Measurements from ENCODE around the gene SIGLEC6.
A peak's percentile ranks its signal among the peaks of the same experiment; 100 is the strongest.

Gene SIGLEC6

DNA sequence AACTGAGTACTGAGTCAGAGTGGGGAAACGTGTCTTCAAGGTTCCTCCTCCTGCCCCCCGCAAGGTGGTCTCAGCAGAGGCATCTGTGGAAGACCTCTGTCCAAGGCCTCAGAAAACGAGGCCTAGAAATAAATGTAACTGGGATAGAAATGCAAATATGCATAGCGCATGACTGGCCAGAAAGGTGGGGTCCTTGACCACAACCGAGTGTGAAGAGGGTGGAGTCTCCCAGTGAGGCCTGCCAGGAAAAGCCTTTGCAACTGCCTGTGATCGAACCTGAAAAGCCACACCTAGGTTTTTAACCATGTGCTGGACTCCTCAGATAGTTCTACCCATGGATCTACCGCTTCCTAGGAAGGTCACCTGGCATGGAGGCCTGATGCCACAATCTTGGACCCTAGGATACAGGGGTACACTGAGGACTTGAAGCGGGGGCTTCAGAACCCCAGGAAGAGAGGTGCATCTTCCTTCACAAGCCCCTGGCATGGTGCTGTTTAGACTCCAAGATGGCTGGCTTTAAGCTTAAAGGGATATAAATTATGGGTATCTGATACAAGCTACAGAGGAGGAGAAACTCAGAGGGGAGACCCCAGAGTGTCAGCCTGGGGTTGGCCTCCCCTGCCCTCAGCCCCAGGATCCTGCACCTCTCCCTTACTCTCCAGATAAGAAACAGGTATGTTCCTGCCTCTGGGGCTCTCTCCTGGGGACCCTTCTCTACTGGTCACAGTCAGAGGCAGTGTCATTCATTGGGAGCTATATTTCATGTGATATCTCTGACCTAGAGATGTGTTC lies 18.3 kb upstream of the SIGLEC6 start:
- FAIRE-seq (no peak), DNase-seq (ENCODE audit: insufficient read length, low spot score) (no peak)

GRCh38 chr19:51548891-51549305 lies 17.4 kb upstream of the SIGLEC6 start:
- no peak for FAIRE-seq

GRCh38 chr19:51548213-51548651 lies 16.8 kb upstream of the SIGLEC6 start:
- FAIRE-seq (no peak), DNase-seq (ENCODE audit: insufficient read length, low spot score) (no peak)

More at GRCh38 chr19:51548891-51549305, 17.4 kb upstream of the SIGLEC6 start:
- DNase-seq (ENCODE audit: insufficient read length, low spot score) = no peak

- no peak for DNase-seq (ENCODE audit: insufficient read length, low spot score)
- FAIRE-seq = no peak
Measured at GRCh38 chr19:51547397-51548212, 16.1 kb upstream of the SIGLEC6 start.

DNA sequence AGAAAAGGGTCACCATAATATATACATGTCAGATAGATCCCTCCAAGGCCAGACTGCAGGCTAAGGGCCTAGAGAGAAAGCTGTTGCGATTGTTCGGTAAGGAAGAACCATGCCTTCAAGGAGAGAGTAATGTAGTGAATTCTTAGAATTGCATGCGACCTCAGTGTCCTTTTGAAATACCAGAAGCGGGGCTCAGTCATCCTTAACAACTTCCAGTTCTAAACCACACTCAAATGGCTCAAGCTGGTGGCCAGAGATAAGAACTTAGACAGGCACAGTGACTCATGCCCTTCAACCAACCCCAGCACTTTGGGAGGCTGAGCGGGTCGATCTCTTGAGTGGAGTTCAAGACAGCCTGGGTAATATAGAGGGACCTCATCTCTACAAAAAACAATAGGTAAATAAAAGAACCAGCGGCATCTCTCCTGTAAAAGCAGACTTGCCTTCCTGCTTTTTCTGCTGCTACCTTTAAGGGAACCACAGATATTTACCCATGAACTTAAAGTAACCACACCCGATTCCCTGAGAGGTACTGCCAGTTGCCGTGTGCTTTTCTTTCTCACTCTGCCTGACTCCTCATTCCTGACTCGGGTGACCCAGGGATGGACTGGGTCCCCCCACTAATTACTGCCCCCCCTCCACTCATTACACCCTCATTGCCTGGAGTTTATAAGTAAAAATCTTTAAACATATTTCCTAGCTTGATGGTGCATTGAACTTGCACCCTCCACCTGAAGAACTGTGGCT lies 15.4 kb upstream of the SIGLEC6 start:
- FAIRE-seq (no peak), DNase-seq (ENCODE audit: insufficient read length, low spot score) (no peak)

DNA sequence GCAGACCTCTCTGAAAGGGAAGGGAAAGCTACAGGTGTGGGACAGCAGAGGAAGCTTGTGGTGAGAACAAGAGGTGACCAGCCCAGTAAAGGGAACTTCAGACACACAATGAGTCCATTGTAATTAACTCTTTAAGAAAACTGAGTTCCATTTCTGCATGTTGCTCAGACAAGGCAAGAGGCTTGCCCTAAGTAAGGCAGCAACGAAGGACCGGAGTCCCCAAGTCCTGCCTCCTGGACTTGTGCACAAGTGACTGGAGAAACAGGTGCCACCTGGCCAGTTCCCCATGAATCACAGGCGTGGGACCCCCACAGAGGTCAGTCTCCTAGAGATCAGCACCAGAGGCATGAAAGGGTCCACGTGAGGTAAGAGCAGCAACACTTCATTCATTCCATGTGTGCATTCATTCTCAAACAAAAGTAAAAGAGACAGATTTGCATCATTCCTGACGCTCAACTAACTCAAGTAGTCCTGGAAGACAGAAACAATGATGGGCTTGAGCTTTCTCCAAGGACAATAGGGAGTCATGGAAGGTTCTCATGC lies 14.7 kb upstream of the SIGLEC6 start:
- no peak for FAIRE-seq
- no peak for DNase-seq (ENCODE audit: insufficient read length, low spot score)

DNA sequence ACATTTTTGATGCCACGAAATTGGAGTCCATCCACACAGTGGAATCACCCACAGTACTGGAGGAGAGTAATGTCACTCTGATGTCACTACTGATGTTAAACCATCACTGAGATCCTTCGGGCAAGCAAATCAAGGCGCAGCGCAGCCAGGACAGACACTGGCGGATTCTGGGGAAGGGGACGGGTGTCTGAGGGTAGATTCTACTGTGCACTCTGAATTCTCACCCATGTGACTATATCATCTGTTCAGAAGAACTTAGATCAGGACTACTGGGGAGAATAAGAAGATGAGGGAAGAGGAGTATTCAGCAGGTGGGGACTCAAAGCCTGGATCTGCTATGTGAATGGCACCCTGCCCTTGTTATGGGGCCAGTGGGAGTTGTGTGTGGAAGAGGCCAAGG lies 12.6 kb upstream of the SIGLEC6 start:
- DNase-seq (ENCODE audit: insufficient read length, low spot score) (no peak), FAIRE-seq (no peak)

GRCh38 chr19:51542699-51543098 lies 11.2 kb upstream of the SIGLEC6 start:
- DNase-seq (ENCODE audit: insufficient read length, low spot score) (no peak), FAIRE-seq (no peak)

DNA sequence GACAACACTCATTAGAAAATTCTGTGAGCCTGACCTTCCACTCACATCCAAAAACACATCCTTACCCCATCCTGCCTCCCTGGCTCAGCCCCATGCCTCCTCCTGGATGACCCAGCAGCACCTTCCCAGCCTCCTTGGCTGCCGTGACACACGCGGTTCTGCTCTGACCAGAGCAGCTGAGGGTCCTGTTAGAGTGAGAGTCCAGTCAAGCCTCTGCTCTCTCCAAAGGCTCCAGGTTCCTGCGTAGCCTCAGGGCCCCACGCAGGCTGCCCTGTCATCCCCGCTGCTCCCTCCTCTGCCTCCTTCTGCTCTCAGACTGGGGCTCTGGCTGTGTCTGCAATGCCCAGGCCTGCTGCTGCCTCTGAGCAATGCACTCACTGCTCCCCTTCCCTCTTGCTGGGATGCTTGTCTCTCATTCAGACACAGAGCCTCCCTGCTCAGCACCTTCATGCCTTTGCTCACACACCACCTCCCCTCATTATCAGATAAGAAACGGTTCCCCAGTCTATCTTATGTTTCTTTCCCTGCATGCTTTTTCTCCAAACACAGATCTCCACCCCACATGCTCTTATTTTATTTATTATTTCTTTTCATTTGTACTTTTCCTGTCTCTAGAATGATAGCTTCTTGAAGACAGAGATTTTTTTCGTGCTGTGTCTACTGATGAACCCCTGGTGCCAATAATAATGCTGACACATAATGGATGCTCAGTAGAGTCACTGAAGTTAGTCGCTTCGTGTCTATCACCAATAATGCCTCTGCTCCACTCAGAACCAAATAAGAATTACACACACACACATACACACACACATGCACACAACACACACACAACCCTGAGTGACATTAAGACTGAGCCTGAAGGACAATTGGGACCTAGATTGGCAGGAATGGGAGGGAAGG lies 10.2 kb upstream of the SIGLEC6 start:
- DNase-seq (ENCODE audit: insufficient read length, low spot score) (no peak), FAIRE-seq (no peak)

DNA sequence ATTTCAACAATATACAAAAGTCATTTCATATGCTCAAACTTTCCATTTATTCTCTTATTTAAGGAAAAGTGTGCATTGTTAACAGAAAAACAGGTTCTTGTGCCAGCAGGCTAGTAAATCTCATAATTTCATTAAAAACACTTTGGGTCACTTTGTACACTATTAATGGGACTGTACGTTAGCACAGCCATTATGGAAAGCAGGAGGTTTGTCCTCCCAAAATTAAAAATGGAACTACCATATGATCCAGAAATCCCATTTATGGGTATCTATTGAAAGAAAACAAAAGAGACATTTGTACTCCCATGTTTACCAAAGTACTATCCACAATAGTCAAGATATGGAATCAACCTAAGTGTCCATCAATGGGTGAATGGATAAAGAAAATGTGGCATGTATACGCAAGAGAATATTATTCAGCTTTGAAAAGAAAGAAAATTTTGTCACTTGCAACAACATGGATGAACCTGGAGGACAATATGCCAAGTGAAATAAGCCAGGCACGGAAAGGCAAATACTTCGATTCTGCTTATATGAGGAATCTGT lies 8.4 kb upstream of the SIGLEC6 start:
- no peak for DNase-seq (ENCODE audit: insufficient read length, low spot score)
- no peak for FAIRE-seq

- DNase-seq (ENCODE audit: insufficient read length, low spot score) (no peak), FAIRE-seq (no peak)
Measured at GRCh38 chr19:51535535-51535934, 4.1 kb upstream of the SIGLEC6 start.

GRCh38 chr19:51530616-51531015 lies 854 bp downstream of the SIGLEC6 start:
- no peak for FAIRE-seq

DNA sequence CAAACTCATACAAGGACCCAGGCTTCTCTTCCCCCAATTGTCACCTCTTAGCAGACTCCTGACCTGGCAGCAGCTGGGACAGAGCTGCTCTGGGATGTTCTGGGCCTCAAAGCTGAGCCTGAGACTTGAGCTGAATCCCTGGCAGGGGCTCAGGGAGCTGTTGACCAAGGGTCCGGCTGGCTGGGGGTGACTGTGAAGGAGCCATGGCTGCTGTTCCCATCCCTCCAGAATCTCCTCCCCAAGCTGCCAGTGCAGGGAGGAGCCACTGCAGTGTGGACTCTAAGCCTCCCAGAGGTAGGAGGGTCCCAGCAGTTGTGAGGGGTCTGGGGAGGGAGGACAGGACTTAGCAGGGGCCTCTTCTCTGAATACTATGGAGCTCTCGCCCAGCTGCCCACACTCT lies 2.2 kb downstream of the SIGLEC6 start:
- no peak for FAIRE-seq
- no peak for DNase-seq (ENCODE audit: insufficient read length, low spot score)

More at GRCh38 chr19:51530616-51531015, 854 bp downstream of the SIGLEC6 start:
- DNase-seq (ENCODE audit: insufficient read length, low spot score) = no peak

GRCh38 chr19:51525651-51526050 lies 5.8 kb downstream of the SIGLEC6 start:
- DNase-seq (ENCODE audit: insufficient read length, low spot score) = no peak
- FAIRE-seq = no peak

GRCh38 chr19:51524666-51525264 lies 6.7 kb downstream of the SIGLEC6 start:
- no peak for FAIRE-seq
- no peak for DNase-seq (ENCODE audit: insufficient read length, low spot score)

GRCh38 chr19:51521781-51522180 lies 9.7 kb downstream of the SIGLEC6 start:
- FAIRE-seq = no peak
- DNase-seq (ENCODE audit: insufficient read length, low spot score) = no peak

DNA sequence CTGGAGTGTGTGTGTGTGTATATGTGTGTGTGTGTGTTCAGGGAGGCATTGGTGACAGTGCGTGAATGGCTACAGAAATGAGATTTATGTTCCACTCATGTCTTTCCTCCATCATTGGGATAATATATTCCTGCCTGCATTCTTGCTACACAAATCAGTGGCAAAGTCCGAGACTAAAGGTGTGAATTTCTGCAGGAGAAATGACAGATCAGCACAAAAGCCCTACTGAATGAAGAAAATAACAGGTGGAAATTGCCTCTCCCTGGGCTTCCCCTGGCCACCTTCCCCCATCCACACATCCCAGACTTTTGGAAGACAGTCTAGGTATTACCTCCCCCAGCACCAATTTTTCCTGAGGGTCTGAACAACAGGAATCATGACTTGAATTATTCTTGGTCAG lies 10.1 kb downstream of the SIGLEC6 start:
- DNase-seq (ENCODE audit: insufficient read length, low spot score) = no peak
- FAIRE-seq = no peak

- DNase-seq (ENCODE audit: insufficient read length, low spot score) (no peak), FAIRE-seq (no peak)
Measured at GRCh38 chr19:51520728-51521127, 10.7 kb downstream of the SIGLEC6 start.

DNA sequence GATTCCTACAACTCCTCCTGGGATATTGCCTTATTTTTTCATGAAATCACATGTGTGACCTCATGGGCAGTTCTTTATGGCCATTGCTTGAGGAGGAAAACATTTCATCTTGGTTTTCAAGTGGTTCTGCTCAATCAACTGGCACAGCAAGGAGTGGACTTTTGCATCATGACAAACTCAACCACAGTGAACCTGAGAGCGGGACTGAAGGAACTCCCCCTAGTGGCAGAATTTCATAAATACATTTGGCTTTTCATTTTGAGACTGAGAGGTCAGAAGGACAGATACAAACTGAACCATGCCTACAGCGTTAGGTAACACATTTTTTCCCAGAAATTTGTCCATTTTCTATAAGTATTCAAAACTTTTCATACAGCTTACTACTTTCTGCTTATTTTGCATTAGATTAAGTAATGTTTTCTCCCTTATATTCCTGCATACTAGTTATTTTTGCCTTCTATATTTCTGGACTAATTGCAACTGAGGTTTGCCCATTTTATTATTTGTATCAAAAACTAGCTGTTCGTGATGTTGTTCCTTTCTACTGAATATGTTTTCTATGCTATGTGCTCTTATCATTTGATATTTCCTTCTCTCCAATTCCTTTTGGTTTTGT lies 16.5 kb downstream of the SIGLEC6 start:
- FAIRE-seq (no peak), DNase-seq (ENCODE audit: insufficient read length, low spot score) (peak; percentile 54)
